GM21528 (cell line): ENCODE data around the gene PTPRM.

Experiments
- ATAC-seq: cut with Tn5 transposase; IDR thresholded peaks from one replicate; pipeline ENCODE4 v1.9.1; 2021; ENCODE audit warnings: mild to moderate bottlenecking, moderate library complexity; ENCODE audit not compliant: unreplicated experiment, low FRiP score

The PTPRM gene

DNA sequence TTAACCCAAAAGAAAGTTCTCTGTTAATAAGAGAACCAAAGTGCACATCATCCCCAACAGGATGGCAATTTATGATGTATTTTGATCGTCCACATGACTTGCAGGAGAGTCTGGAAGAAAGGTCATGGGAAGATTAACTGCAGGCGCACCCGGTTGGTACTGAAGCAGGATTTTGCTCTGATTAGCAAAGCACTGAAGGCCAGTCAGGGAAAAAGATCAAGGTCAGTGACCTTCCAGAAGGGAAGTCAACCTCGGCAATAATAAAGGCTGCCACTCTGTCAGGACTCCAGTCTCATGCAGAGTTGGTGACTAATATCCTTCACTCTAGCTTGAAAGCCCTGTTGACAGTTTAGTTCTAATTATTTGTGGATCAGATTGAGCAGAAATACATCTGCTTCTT, 609.4 kb downstream of the PTPRM start:
- no peak for ATAC-seq

DNA sequence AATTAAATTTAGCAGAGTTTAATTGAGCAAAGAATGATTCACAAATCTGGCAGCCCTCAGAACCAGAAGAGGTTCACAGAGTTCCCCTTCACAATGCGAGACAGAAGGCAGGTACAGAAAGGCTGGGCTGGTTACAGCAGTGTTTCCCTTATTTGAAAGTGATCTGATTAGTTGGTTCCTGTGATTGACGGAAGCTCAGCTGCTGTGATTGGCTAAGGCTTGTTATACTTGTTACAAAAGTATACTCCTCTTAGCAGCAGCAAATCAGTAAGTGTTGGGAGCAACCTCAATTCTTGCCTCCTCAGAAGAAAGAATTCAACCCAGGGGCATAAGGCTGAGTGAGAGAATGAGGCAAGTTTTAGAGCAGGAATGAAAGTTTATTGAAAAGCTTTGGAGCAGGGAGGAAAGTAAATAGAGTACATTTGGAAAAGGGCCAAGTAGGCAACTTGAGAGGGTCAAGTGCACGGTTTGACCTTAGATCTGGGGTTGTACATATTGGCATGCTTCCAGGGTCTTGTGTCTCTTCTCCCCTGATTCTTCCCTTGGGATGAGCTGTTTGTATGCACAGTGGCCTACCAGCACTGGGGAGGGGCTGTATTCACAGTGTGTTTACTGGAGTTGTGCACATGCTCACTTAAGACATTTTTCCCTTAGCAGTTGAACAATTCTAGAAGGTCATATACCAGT, 610.4 kb downstream of the PTPRM start:
- no peak for ATAC-seq

DNA sequence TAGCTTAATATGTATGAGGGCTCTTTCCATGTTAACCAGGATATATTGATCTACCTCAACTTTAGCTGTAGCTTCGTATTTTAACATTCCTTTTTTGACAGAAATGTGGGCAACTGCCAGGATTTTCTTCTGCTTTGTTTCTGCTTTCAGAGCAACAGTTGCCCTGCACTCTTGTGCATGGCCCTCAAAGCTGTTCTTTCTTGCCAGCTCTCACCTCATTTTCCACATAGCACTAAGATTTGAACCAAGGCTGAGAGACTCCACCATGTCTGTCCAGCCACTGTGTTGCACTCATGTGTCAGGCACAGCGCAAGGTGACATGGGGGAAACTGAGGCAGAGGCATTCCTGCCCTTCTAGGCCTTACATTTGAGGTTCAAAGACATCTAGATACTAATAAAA, 619.3 kb downstream of the PTPRM start:
- no peak for ATAC-seq

DNA sequence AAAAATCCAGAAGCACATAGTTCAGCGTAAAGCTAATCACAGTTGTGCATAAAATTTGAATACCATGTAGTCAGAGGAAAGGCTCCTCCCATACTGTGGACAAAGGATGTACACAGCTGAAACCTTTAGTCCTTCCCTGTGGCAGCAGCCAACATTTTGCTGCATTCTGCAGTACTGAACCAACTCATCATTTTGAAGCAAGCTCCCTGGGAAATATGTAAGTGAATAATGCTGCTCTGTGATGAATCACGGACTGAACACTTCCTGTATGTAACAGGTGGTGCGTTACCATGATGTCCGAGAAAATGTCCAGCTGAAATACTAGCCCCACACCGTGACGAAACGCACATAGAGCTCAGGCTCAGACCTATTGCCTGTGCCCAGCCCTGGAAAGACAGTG, 621.1 kb downstream of the PTPRM start:
- ATAC-seq, result no peak

DNA sequence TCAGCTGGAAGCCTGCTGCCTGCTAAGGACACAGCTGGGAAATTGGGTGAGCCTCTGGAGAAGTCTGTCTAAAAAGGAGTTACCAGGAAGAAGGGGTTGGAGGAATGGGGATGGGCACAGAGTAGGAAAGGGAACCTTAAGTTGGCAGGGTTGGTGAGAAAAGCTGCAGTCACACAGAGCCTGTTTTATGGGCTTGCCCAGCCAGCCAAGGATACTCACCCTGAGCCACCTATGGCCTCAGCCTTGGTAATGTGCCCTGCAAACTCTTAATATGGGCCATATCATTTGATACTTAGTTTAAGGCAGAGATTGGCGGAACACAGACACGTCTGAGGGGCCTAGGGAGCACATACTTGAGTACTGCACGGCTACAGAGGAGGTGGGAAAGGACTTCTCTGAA, 623.9 kb downstream of the PTPRM start:
- ATAC-seq, result no peak

DNA sequence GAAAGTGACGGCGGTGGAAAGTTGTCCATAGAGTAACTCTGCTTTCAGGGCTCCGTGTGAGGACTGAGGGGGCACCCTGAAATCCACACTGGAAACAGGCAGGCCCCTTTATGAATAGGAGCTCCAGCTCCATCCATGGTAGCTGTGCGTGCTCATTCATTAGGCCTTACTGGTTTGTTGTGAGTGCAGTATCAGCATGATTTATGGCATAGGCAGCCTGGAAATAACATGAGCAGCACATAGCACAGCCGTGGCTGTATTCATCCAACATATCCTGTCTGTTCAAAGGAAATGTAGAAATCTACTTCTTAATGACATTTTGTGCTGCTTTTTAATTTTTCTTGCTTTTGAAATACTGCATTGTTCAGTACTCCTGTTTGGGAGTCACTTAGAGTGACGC, 627.3 kb downstream of the PTPRM start:
- ATAC-seq, result no peak

DNA sequence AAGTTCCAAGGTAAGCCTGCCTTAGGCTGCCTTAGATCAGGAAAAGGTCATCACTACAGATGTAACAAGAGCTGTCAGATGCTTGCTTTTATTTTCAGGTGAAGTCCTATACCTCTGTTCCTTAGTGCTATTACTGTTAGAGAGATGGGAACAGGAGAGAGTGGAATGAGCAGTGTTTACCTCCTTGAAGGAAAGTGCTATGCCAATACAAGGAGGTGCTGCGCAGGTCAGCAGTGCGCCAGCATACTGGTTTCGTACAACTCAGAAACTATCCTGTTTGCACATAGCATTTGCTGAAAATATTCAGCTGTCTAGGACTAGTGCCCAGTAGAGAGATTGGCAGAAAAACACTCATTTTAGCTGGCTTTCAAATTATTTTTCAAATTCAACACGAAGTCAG, 629.1 kb downstream of the PTPRM start:
- ATAC-seq, result no peak

DNA sequence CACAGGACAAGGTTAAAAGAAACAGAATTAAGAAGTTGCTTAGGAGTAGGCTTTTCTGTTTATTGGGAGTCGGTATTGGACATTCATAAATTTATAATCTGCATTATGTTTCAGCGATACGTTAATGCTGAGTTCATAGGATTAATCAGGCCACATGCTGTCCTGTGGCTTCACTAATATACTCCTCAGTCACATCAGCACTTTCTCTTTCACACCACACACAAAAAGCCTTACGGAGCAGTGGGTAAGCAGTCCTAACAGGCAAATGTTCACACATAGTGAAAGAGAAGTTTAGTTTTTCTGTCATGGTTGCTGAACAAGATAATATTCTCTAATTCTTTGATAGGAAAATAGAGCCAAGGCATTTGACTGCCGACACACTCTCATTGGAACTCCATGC, 630.4 kb downstream of the PTPRM start:
- no peak for ATAC-seq

DNA sequence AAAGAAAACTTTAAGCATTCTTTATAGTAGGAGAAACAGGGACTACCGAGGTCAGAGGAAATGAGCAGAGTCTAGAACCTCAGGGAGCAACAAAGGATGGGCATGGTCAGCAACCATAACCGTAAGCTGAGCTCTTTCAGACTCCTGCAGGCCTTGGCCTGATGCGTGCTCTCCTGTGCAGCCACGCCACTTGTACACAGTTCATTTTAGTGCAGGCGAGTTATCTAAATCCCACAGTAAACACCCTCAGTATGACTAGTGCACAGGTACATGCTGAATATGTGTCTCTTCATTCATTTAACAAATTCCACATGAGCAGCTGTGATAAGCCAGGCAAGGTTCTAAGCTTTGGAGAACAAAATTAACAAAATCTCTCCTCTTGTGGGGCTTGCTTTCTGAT, 640.9 kb downstream of the PTPRM start:
- no peak for ATAC-seq

DNA sequence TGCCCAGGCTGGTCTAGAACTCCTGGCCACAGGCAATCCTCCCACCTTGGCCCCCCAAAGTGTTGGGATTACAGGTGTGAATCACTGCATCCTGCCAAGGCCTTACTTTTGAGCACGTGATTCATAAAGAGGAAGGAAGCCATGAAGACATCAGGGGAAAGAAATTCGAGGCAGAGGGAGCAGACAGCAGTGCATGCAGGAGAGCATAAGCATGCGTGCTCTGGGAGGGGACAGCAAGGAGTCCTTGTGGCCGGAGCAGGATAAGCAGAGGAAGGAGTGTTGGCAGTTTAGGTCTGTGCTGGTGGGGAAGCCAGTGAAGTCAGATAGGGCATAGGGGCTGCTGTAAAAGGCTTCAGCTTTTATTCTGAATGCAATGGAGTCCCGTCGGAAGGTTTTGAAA, 641.6 kb downstream of the PTPRM start:
- no peak for ATAC-seq

DNA sequence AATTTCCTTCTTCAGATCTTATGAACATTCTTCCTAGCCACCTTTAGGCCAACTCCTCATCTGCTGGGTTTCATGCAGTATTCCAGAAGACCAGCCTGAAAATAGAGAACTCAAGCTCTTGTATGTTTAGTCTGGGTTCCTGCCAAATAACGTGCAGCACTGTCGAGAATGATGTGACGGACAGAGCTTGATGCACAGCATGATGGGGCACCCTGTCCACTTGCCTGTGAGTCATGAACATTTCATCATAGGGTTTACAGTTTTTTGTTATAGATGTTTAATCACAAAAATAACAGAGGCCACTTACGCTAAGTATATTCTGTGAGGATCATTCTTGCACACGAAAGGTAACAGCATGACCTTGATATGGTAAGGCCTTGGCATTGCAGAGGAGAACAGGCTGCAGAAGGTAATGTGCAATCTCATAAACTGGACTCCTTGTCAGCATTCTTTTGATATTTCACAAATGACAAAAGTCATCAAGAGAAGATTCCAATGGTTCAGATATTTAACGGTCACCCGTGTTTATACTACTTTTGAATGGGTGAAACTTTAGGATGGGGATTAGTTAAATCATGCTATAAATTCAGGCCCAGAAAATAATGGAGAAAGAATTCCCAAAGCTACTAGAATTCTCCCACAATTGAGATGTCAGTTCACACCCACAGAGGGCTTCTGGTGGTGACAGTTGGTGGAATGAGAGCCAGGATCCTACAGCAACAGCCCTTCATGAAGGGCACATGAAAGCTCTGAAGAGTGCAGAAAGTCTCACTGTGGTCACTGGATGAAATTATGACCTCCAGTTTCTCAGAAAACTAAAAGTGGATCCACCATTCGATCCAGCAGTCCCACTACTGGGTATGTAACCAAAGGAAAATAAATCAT, 646.0 kb downstream of the PTPRM start:
- ATAC-seq, result no peak

DNA sequence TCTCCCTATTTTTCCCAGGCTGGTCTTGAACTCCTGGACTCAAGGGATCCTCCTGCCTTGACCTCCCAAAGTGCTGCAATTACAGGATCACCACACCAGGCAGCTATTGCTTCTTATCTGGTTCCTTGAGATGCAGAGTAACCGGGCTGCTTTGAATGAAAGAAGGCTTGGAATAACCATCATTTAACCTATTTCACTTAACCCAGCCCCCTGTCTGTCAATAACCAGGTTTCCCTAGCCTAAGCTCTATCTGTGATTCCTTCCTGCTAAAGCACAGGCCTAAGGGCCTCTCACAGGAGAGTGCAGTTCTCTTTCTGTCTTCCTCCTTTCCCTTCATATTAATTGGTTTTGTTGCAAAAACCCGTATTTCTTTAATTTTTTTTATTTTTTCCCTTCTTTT, 648.6 kb downstream of the PTPRM start:
- no peak for ATAC-seq

DNA sequence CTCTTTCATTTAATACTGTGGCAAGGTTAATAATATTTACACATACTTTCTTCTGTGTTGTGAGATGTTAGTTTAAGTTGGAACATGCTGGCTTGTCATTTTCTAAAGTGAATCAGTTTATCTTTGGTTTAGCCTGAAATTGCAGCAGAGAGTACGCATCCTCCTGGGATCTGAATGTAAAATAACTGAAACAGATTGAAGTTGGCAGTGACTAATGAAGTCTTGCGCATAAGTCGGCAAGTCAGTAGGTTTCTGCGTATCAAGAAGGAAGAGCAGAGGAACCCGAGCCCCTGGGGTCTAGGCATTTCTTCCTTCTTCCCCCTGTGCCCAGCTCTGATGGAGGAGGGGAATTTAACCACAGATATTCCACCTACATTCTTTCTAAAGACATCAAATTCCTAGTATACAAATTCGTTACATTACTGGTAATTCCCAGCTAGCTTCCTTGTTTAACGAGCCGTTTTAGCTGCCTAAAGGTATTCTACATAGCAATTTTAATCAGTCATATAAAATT, 650.0 kb downstream of the PTPRM start:
- no peak for ATAC-seq

DNA sequence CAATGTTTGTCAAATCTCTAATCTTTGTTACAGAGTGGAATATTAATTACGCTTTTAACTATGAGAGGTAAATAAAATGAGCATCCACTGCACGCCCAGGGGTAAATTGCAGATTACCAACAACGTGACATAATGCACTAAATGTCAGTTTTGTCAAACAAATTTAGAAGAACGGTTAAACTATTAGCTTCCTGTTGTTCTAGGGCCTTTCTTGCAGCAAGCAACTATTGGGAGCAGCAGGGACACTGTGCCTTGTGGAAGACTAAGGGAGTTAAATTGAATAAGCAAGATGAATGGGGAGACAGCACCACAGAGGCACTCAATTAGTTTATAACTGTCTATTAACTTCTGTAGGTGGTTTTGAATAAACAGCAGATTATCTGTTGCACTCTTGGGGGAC, 651.1 kb downstream of the PTPRM start:
- no peak for ATAC-seq

DNA sequence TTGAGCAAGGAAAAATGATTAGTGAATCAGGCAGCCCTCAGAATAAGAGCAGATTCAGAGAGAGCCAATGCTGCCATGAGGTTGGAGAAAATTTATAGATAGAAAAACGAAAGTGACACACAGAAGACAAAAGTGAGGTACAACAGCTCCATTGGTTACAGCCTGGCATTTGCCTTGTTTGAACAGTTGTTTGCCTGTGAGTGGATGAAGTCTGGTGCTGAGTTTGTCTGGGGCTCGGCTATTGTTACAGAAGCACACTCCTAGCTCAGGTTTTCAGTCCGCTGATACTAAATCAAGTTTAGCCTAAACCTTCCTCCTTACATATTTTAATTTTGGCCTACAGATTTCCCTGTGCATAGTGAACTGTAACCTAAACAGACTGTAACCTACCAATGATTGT, 654.3 kb downstream of the PTPRM start:
- no peak for ATAC-seq

DNA sequence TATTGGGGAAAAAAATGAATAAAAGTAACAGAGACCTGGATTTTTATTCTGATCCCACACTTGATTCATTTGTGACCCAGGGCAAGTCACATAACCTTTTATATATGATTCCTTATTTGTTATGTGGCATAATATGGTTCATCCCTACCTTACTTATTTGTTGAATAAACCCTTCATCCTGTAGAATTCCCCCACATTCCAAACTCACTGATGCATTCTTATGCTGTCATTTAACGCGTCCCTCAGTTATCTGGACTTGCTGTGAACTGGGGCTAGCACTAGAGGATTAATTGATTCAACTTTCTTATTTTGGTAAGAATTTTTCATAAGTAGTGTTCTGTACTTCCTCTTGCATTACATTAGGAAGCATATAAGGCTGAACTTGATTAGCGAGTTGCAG, 657.5 kb downstream of the PTPRM start:
- no peak for ATAC-seq

DNA sequence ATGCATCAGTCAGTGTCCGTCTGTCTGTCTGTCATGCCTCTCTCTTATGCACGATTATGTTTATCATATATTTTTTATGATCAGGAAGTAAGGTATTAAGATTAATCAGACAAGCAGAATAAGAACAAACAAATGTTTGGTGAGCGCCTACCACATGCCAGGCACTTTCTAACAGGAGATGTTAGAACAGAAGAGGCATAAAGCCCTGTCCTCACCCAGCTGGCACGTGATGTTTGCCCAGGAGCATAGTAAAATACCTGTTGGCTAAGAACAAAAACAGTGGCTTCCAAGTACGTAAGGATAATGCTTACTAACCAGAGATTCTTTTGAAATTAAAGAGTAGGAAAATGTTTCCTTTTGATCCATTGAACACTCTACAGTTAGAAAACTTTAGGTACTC, 661.9 kb downstream of the PTPRM start:
- ATAC-seq, result no peak

DNA sequence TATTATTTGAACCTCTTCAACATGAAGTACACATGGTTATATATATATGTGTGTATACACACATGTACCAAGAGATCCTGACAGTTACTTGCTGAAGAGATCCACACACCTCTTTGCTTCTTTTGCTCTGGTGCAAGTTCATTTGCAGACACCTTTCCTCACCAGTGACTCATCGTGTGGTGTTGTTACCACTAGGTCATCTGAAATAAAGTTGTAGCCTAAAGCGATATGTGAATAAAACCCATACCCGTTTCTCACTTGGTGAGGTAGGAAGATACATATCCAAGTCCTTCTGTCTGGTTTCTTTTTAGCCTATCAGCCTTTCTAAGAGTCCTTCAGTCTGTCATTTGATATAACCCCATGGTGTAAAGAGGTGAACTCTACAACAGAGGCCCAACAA, 662.7 kb downstream of the PTPRM start:
- ATAC-seq, result no peak

DNA sequence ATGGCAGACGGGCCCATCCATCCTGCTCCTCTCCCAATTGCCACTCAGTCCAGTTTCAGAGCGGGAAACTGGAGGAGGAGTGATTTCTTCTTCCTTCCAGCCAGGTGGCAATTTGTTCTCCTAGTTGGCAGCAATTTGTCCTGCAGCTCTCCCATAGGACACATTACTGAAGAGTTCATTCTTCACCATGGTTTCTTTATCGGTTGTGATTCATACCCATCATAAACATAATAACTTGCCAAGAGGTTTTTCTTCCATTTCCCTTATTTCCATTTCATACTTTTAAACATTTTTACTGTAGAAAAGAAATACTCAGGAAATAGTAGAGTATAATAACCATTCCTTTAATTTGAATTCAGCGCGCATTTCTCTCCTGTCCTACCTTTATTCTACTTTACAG, 664.2 kb downstream of the PTPRM start:
- ATAC-seq, result no peak

DNA sequence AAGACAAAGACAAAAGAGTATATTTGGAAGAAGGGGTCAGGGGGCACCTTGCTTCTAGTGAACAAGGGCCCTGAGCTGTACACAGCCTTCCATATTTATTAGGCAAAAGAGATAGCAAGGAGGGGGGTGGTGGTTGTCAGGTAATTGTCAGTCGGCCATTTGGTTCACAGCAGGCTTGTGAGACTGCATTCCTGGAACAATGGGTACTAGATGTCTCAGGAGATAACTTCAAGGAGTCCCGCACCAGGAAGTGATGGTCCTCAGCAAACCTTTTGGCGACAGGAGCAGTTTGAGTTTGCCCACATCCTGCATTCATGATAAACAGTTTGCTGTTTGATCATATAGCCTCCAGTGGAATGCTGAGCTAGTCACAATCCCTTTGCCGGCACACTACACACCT, 665.7 kb downstream of the PTPRM start:
- no peak for ATAC-seq

DNA sequence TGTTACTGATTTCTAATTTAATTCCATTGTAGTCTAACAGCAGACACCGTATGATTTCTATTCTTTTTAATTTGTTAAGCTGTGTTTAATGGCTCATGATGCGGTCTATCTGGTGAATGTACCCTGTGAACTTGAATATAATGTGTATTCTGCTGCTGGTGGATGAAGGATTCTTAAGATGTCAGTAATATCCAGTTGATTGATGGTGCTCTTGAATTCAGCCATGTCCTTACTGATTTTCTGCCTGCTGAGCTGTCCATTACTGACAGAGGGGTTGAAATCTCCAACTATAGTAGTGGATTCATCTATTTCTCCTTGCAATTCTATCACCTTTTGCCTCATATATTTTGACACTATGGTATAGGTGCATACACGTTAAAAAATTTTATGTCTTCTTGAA, 668.8 kb downstream of the PTPRM start:
- no peak for ATAC-seq

DNA sequence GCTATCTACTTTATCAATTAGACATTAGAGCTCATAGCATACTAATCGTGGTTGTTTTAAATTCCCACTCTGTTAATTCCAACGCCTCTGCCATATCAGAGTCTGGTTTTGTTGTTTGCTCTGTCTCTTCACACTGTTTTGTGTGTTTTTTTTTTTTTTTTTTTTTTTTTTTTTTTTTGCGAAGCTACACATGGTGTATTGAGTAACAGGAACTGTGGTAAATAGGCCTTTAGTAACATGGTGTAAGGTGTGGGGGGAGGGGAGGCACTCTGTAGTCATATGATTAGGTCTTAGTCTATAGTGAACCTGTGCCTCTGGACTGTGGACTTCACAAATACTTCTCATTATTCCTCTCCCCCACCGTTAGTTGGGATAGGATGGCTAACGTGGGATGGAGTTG, 671.4 kb downstream of the PTPRM start:
- ATAC-seq, result no peak
